DMS153 treated with DMSO at 0.1 percent for 48 hours (cell line): ENCODE data around the gene TIMM13.
"Not testable (repeated sequence)": the region's sequence is repeated elsewhere in the genome, so short reads cannot be mapped to it uniquely, and the experiment has no call there.

Experiments
- DNase-seq: peaks from one replicate; lab custom pipeline; 2025; ENCODE audit not compliant: unreplicated experiment; lab: John Stamatoyannopoulos, UW

TIMM13 gene

GRCh38 chr19:2416321-2417097, 10.9 kb downstream of the TIMM13 start:
- no peak for DNase-seq

- DNase-seq, result no peak
These were observed 11.4 kb downstream of the TIMM13 start for GRCh38 chr19:2415973-2416319.

- DNase-seq, result no peak
These were observed 12.0 kb downstream of the TIMM13 start for GRCh38 chr19:2415281-2415972.

GRCh38 chr19:2413629-2414028, 13.8 kb downstream of the TIMM13 start:
- no peak for DNase-seq

GRCh38 chr19:2413159-2413558, 14.2 kb downstream of the TIMM13 start:
- DNase-seq, result no peak

- no peak for DNase-seq
These were observed 14.9 kb downstream of the TIMM13 start for GRCh38 chr19:2412449-2412848.

- no peak for DNase-seq
These were observed 15.7 kb downstream of the TIMM13 start for GRCh38 chr19:2411709-2412108.

GRCh38 chr19:2410023-2410422, 17.4 kb downstream of the TIMM13 start:
- DNase-seq, result no peak

GRCh38 chr19:2409352-2409912, 18.0 kb downstream of the TIMM13 start:
- DNase-seq, result no peak

- DNase-seq, result no peak
These were observed 19.1 kb downstream of the TIMM13 start for GRCh38 chr19:2408247-2408646.

GRCh38 chr19:2399582-2399981, 27.8 kb downstream of the TIMM13 start:
- no peak for DNase-seq

GRCh38 chr19:2398735-2399305, 28.6 kb downstream of the TIMM13 start:
- no peak for DNase-seq

- not testable (repeated sequence) for DNase-seq
These were observed 30.2 kb downstream of the TIMM13 start for GRCh38 chr19:2397173-2397572.

- not testable (repeated sequence) for DNase-seq
These were observed 32.0 kb downstream of the TIMM13 start for GRCh38 chr19:2395293-2395829.

GRCh38 chr19:2394442-2395292, 32.7 kb downstream of the TIMM13 start:
- no peak for DNase-seq

GRCh38 chr19:2394054-2394441, 33.3 kb downstream of the TIMM13 start:
- DNase-seq, result no peak

GRCh38 chr19:2392899-2393298, 34.5 kb downstream of the TIMM13 start:
- DNase-seq, result not testable (repeated sequence)

GRCh38 chr19:2392366-2392765, 35.0 kb downstream of the TIMM13 start:
- no peak for DNase-seq

GRCh38 chr19:2391118-2391725, 36.2 kb downstream of the TIMM13 start:
- peak; percentile 63 for DNase-seq

- no peak for DNase-seq
These were observed 37.8 kb downstream of the TIMM13 start for GRCh38 chr19:2389594-2389993.
